Progenitor cell of endocrine pancreas (in vitro differentiated cells): ENCODE measurements around the gene FANCL. TPM values are rescaled to one million over a fixed set of nuclear protein-coding genes. Genes with fewer than 3 reads are reported as not detected.
A peak's percentile ranks its signal among the peaks of the same experiment; 100 is the strongest.
"Not testable (repeated sequence)": the region's sequence is repeated elsewhere in the genome, so short reads cannot be mapped to it uniquely, and the experiment has no call there.

Experiments used
- DNase-seq: peaks from one replicate; pipeline ENCODE4 v3.0.0; 2021; ENCODE audit warnings: low spot score; ENCODE audit not compliant: unreplicated experiment
- H3K27ac Mint-ChIP-seq: 2 replicates; pipeline ENCODE4 v1.8.0; 2021; ENCODE audit warnings: mild to moderate bottlenecking, moderate library complexity, mixed read lengths
- H3K27me3 Mint-ChIP-seq: 2 replicates; pipeline ENCODE4 v1.8.0; 2021; ENCODE audit warnings: mixed read lengths
- H3K36me3 Mint-ChIP-seq: 2 replicates; pipeline ENCODE4 v1.8.0; 2022; ENCODE audit warnings: mixed read lengths; ENCODE audit not compliant: insufficient read depth
- H3K4me1 Mint-ChIP-seq: 2 replicates; pipeline ENCODE4 v1.8.0; 2021; ENCODE audit warnings: low read depth, mixed read lengths
- H3K4me3 Mint-ChIP-seq: 2 replicates; pipeline ENCODE4 v1.8.0; 2021; ENCODE audit warnings: low read depth, mild to moderate bottlenecking, moderate library complexity, mixed read lengths
- H3K9me3 Mint-ChIP-seq: 2 replicates; pipeline ENCODE4 v1.8.0; 2021; ENCODE audit warnings: low read depth, mixed read lengths
- CTCF ChIP-seq: fragments of 200-600 bp; sonication (generic); IDR thresholded peaks from one replicate; pipeline ENCODE4 v1.5.0; 2021; ENCODE audit warnings: antibody characterized with exemption, mild to moderate bottlenecking; ENCODE audit not compliant: unreplicated experiment
- total RNA-seq: library from RNA; stranded (reverse); gene quantifications from 2 replicates; pipeline ENCODE4 v1.2.1, GENCODE V29; 2021

Gene FANCL
- total RNA-seq, 1 donor from 2014 or later: 40.0 TPM

GRCh38 chr2:58266211-58266610 is 25.1 kb upstream of the FANCL start:
- H3K4me3 Mint-ChIP-seq: no peak overlapping the region
- H3K4me1 Mint-ChIP-seq: peaks cover 2% of the 10 kb centered on the region
- peaks cover 4% of the 10 kb centered on the region for H3K9me3 Mint-ChIP-seq
- no peaks in the 10 kb centered on the region for H3K36me3 Mint-ChIP-seq
- H3K27me3 Mint-ChIP-seq: no peaks in the 10 kb centered on the region
- H3K27ac Mint-ChIP-seq: no peak overlapping the region
- no peak for TF ChIP-seq CTCF
- DNase-seq: no peak

- no peak for TF ChIP-seq CTCF
- Mint-ChIP-seq H3K36me3 (no peaks in the 10 kb centered on the region), H3K27me3 (no peaks in the 10 kb centered on the region), H3K27ac (peak overlapping the region; percentile 85), H3K4me3 (no peak overlapping the region), H3K4me1 (no peaks in the 10 kb centered on the region), H3K9me3 (peaks cover 4% of the 10 kb centered on the region)
- DNase-seq: no peak
These were observed 20.1 kb upstream of the FANCL start for GRCh38 chr2:58261209-58261608.

GRCh38 chr2:58258456-58258855 is 17.3 kb upstream of the FANCL start:
- not testable (repeated sequence) for H3K36me3 Mint-ChIP-seq, DNase-seq, H3K4me3 Mint-ChIP-seq, H3K9me3 Mint-ChIP-seq, H3K27me3 Mint-ChIP-seq, H3K27ac Mint-ChIP-seq, H3K4me1 Mint-ChIP-seq

- not testable (repeated sequence) for H3K27me3 Mint-ChIP-seq, H3K27ac Mint-ChIP-seq, H3K4me1 Mint-ChIP-seq, H3K36me3 Mint-ChIP-seq, H3K4me3 Mint-ChIP-seq, H3K9me3 Mint-ChIP-seq, DNase-seq
These were observed 10.4 kb upstream of the FANCL start for GRCh38 chr2:58251331-58252201.

- Mint-ChIP-seq H3K9me3 (peaks cover 4% of the 10 kb centered on the region), H3K27ac (peak overlapping the region; percentile 99), H3K36me3 (no peaks in the 10 kb centered on the region), H3K4me1 (peaks cover 25% of the 10 kb centered on the region), H3K4me3 (peak overlapping the region; percentile 93), H3K27me3 (peaks cover 8% of the 10 kb centered on the region)
- TF ChIP-seq CTCF: no peak
- DNase-seq: no peak
These were observed 380 bp upstream of the FANCL start for GRCh38 chr2:58241546-58241864.

GRCh38 chr2:58239243-58239925 is 1.7 kb downstream of the FANCL start:
- peaks cover 25% of the 10 kb centered on the region for H3K4me1 Mint-ChIP-seq
- peaks cover 8% of the 10 kb centered on the region for H3K27me3 Mint-ChIP-seq
- H3K4me3 Mint-ChIP-seq: peak overlapping the region; percentile 58
- H3K27ac Mint-ChIP-seq: no peak overlapping the region
- DNase-seq: no peak
- peaks cover 9% of the 10 kb centered on the region for H3K9me3 Mint-ChIP-seq
- peaks cover 7% of the 10 kb centered on the region for H3K36me3 Mint-ChIP-seq
- no peak for TF ChIP-seq CTCF
